Common myeloid progenitor, CD34-positive (primary cell): ENCODE results near the gene LRMDA.

Experiments used
- CTCF ChIA-PET: fragments of 350-600 bp; sonication (Branson Sonifier 250); formaldehyde crosslinking; loops from one replicate; lab custom pipeline; 2021; ENCODE audit warnings: antibody characterized with exemption; lab: Charles Lee
- POLR2A ChIA-PET: fragments of 350-600 bp; sonication (Branson Sonifier 250); formaldehyde crosslinking; loops from one replicate; lab custom pipeline; 2021; ENCODE audit warnings: antibody characterized with exemption; lab: Charles Lee
- DNase-seq, 3 donors: peaks; one replicate each; pipeline versions ENCODE4 v3.0.0 to v3.0.0-alpha.2; 2013
- H3K27ac ChIP-seq, 2 experiments: 1 replicate in 1 of 2; 2 replicates in 1 of 2; pipeline ENCODE4 v1.7.0; 2013; ENCODE audit warnings: inconsistent platforms in 2 of 2, low read length in 2 of 2, mild to moderate bottlenecking in 2 of 2, low read depth in 1 of 2, moderate library complexity in 1 of 2; ENCODE audit not compliant: severe bottlenecking in 2 of 2, insufficient read depth in 1 of 2, poor library complexity in 1 of 2
- H3K27me3 ChIP-seq, 5 experiments: replicated peaks in 2 of 5; 1 replicate in 3 of 5; 2 replicates in 2 of 5; pipeline versions ENCODE4 v1.6.1 to v1.7.0; 2013; ENCODE audit warnings: low read length in 4 of 5, mild to moderate bottlenecking in 2 of 5, moderate library complexity in 2 of 5, inconsistent platforms in 1 of 5; ENCODE audit not compliant: insufficient read depth in 5 of 5, control insufficient read depth in 4 of 5
- H3K36me3 ChIP-seq, 4 experiments: 1 replicate in 2 of 4; 2 replicates in 2 of 4; pipeline versions ENCODE4 v1.6.1 to v1.7.0; 2013; ENCODE audit warnings: low read length in 3 of 4, control low read depth in 1 of 4, mild to moderate bottlenecking in 1 of 4; ENCODE audit not compliant: control insufficient read depth in 4 of 4, insufficient read depth in 4 of 4
- H3K4me1 ChIP-seq, 4 experiments: 1 replicate in 3 of 4; 2 replicates in 1 of 4; pipeline versions ENCODE4 v1.6.1 to v1.7.1; 2013; ENCODE audit warnings: low read length in 3 of 4, mild to moderate bottlenecking in 3 of 4, control low read depth in 1 of 4, inconsistent platforms in 1 of 4, moderate library complexity in 1 of 4; ENCODE audit not compliant: control insufficient read depth in 4 of 4, insufficient read depth in 4 of 4; ENCODE audit errors: control extremely low read depth in 1 of 4
- H3K4me3 ChIP-seq, 7 experiments: 1 replicate in 4 of 7; 2 replicates in 3 of 7; pipeline versions ENCODE4 v1.5.1 to v1.7.0; 2013; ENCODE audit warnings: mild to moderate bottlenecking in 7 of 7, low read length in 6 of 7, moderate library complexity in 6 of 7, inconsistent platforms in 2 of 7, low read depth in 2 of 7, control low read depth in 1 of 7; ENCODE audit not compliant: insufficient read depth in 4 of 7, control insufficient read depth in 1 of 7; ENCODE audit errors: extremely low read depth in 1 of 7
- H3K9me3 ChIP-seq, 5 experiments: 1 replicate in 4 of 5; 2 replicates in 1 of 5; pipeline versions ENCODE4 v1.6.1 to v1.7.1; 2013; ENCODE audit warnings: low read length in 4 of 5, mild to moderate bottlenecking in 2 of 5, inconsistent platforms in 1 of 5, low read depth in 1 of 5, moderate library complexity in 1 of 5; ENCODE audit not compliant: control insufficient read depth in 4 of 5, insufficient read depth in 2 of 5; ENCODE audit errors: control extremely low read depth in 1 of 5
- WGBS: methylation state at CpG from one replicate; pipeline ENCODE4 v1.1.5; 2013; ENCODE audit not compliant: insufficient coverage; 5-methylcytosine and 5-hydroxymethylcytosine counted together

LRMDA gene

DNA sequence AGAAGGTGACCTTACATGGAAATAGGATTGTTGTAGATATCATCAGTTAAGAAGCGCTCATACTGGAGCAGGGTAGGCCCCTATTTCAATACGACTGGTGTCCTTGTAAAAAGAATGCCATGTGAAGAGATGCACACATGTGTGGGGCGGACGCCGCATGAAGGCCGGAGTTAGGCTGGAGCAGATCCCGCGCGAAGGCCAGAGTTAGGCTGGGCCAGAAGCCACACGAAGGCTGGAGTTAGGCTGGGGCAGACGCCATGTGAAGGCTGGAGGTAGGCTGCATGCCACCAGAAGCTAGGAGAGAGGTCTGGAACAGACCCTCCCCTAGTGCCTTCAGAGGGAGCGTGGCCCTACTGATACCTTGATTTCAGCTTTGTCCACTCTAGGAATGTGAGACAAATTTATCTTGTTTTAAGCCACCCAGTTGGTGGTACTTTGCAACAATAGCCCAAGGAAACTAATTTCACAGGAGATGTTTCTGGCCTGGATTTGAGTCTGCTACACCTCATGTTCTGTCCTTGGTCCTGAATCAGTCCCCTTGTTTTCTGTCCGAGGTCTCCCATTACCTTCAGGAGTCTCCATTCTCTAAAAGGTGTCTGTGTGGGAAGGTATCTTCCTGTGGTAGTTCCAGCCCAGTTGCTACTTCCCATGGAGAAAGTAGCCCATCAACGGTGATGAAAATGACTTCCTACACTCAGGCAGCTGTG lies 585.8 kb downstream of the LRMDA start:
- Histone ChIP-seq H3K9me3 (no peaks in the 10 kb centered on the region), H3K36me3 (no peaks in the 10 kb centered on the region), H3K27ac (no peak overlapping the region), H3K27me3 (no peaks in the 10 kb centered on the region), H3K4me1 (no peaks in the 10 kb centered on the region), H3K4me3 (no peak overlapping the region)
- DNase-seq: no peak
- CTCF ChIA-PET: interaction anchor here (1.3 kb wide), 1 partner anchor 19 kb away, joined by 3 read pairs; no protein-coding TSS in a partner anchor
- WGBS: 96% methylated on average over 14 of the region's 14 CpGs
- POLR2A ChIA-PET: no interaction called here

DNA sequence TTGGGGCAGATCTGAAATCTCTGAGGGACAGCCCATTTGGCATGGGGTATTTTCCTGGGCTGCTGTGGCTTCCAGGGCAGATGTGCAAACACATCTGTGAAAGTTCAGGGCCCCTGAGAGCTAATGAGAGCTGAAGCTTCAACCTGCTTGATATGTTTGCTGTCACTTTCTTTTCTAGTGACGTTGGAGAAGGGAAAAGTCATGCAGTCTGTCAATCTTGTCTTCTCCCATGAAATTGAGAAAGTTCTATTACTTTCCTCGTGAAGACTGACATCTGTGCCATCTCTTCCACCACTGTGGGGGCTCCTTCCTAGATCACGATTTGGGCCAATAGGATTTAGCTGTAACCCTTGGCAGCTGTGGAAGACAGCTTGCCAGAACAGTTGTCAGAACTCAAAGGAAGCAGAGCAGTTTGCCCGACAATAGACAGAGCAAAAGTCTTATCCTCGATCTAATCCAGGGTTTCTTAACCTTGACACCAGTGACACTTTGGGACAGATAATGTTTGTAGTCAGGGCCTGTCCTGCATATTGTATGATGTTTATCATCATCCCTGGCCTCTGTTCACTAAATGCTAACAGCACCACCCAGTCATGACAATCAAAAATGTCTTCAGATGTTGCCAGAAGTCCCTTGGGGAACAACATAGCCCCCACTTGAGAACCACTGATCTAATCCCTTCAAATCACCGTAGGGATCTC lies 586.5 kb downstream of the LRMDA start:
- no peaks in the 10 kb centered on the region for H3K4me1 ChIP-seq
- H3K27me3 ChIP-seq: no peaks in the 10 kb centered on the region
- DNase-seq: no peak
- ChIA-PET POLR2A (no interaction called here), CTCF (interaction anchor here (1.3 kb wide), 1 partner anchor 19 kb away, joined by 3 read pairs; no protein-coding TSS in a partner anchor)
- 97% methylated on average over 5 of the region's 6 CpGs for WGBS
- no peaks in the 10 kb centered on the region for H3K36me3 ChIP-seq
- no peaks in the 10 kb centered on the region for H3K9me3 ChIP-seq
- H3K27ac ChIP-seq: no peak overlapping the region
- H3K4me3 ChIP-seq: no peak overlapping the region

DNA sequence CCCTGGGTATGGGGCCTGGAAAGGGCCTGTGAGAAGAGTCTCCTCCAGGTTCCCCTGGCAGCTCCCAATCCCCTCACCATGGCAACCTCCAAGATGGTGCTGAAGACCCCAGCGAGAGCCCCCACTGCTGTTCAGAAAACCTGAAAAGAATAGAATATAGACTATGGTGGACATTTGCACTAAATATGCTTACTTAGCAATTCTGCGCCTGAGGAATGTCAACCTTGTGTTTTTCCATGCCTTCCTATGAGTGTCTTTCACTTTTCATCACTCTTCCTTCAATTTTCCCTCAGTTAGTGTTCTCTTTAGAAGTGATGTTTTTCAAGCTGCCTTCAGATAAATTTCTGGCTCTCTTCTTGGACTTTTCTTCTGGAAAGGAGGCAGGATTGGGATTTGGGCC lies 589.2 kb downstream of the LRMDA start:
- no peaks in the 10 kb centered on the region for H3K9me3 ChIP-seq
- H3K4me3 ChIP-seq: no peak overlapping the region
- no peaks in the 10 kb centered on the region for H3K36me3 ChIP-seq
- ChIA-PET CTCF (interaction anchor here (1.2 kb wide), 1 partner anchor 16 kb away, joined by 5 read pairs; no protein-coding TSS in a partner anchor), POLR2A (no interaction called here)
- no peaks in the 10 kb centered on the region for H3K27me3 ChIP-seq
- WGBS: 100% methylated on average over 1 of the region's 2 CpGs
- H3K27ac ChIP-seq: no peak overlapping the region
- H3K4me1 ChIP-seq: no peaks in the 10 kb centered on the region
- no peak for DNase-seq

DNA sequence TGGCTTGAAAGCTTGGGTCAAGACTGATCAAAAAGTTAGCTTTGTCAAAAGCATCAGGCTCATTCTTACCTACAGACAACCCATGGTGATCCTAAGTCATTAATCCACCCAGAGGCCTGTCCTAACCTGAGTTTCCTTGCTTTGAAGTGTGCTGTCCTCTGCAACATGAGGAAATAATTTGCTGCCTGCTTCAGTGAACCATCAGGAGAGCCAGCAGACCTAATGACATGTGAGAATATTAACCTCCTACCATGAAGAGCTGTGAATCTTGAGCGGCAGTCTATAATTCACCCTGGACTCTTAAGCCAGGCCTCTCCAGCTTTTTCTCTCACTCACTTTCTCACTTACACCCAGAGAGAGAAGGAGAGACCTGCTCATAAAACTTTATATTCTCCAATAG lies 590.0 kb downstream of the LRMDA start:
- H3K4me3 ChIP-seq: no peak overlapping the region
- WGBS: no CpG with 5 or more reads among the region's 1 CpG
- H3K4me1 ChIP-seq: no peaks in the 10 kb centered on the region
- CTCF ChIA-PET: interaction anchor here (0.7 to 1.2 kb wide), 2 partner anchors 16 to 64 kb away, joined by 4 to 5 read pairs; no protein-coding TSS in a partner anchor
- no peaks in the 10 kb centered on the region for H3K36me3 ChIP-seq
- POLR2A ChIA-PET: interaction anchor here (0.5 kb wide), 1 partner anchor 171 kb away, joined by 3 read pairs; no protein-coding TSS in a partner anchor
- H3K9me3 ChIP-seq: no peaks in the 10 kb centered on the region
- H3K27me3 ChIP-seq: no peaks in the 10 kb centered on the region
- H3K27ac ChIP-seq: no peak overlapping the region
- DNase-seq: no peak

DNA sequence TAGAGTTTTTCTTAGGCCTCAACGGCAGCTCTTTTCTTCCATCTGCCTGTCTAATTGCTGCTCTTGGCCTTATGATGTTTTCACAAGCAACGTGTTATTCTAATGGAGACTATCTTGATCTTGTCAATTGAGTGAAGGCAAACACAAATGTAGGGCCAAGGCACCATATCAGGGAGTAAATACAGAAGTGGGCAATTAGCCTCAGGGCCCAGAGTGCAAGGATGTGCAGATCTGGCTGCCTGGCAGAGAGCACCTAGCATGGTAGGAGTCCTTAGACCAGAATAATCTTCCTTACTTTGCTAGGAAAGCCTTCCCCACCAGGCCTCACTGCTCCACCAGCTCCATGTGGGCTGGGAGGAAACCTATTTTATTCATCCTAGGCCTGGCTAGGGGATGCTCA lies 590.9 kb downstream of the LRMDA start:
- no peak for DNase-seq
- Histone ChIP-seq H3K4me3 (no peak overlapping the region), H3K27ac (no peak overlapping the region), H3K4me1 (no peaks in the 10 kb centered on the region), H3K36me3 (no peaks in the 10 kb centered on the region), H3K9me3 (no peaks in the 10 kb centered on the region), H3K27me3 (no peaks in the 10 kb centered on the region)
- CTCF ChIA-PET: no interaction called here
- POLR2A ChIA-PET: no interaction called here
- WGBS: 100% methylated on average over 1 of the region's 2 CpGs

DNA sequence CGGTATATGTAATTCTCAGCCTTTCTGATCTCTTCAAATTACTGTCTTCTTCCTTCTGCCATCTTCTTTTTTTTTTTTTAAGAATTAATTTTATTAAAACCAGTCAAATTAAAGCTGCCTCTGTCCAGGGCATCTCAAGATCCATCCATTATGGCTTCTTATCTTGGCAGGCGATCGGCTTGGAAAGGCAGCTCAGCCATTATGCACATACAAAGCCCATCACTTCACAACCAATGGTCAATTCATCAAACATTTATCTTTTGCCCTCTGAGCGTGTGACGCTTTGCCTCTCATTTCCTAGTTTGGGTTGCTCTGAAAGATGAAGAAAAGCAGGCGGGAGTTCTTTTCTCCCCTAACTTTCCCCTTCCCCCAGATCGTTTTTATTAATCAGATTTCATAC lies 591.6 kb downstream of the LRMDA start:
- no peak overlapping the region for H3K4me3 ChIP-seq
- H3K9me3 ChIP-seq: no peaks in the 10 kb centered on the region
- H3K4me1 ChIP-seq: no peaks in the 10 kb centered on the region
- no peak for DNase-seq
- ChIA-PET POLR2A (no interaction called here), CTCF (interaction anchor here (0.6 kb wide), 1 partner anchor 491 kb away, joined by 3 read pairs; no protein-coding TSS in a partner anchor)
- no peaks in the 10 kb centered on the region for H3K36me3 ChIP-seq
- H3K27me3 ChIP-seq: no peaks in the 10 kb centered on the region
- WGBS: 78% methylated on average over 3 of the region's 7 CpGs
- no peak overlapping the region for H3K27ac ChIP-seq
